NT2/D1 (cell line): ENCODE measurements around the gene DSC1.

Experiments
- DNase-seq: peaks from one replicate; pipeline ENCODE4 v3.0.0-alpha.2; 2011; ENCODE audit warnings: low read depth, low spot score
- H3K27me3 ChIP-seq: 2 replicates; pipeline ENCODE4 v1.6.0; 2011; ENCODE audit warnings: mild to moderate bottlenecking; ENCODE audit not compliant: insufficient read length, insufficient read depth
- H3K36me3 ChIP-seq: 2 replicates; pipeline ENCODE4 v1.6.1; 2011; ENCODE audit warnings: mild to moderate bottlenecking, low read length, mixed read lengths; ENCODE audit not compliant: insufficient read depth, insufficient read length
- H3K4me1 ChIP-seq: 2 replicates; pipeline ENCODE4 v1.5.1; 2011; ENCODE audit not compliant: insufficient read depth, insufficient read length
- H3K4me3 ChIP-seq: 2 replicates; pipeline ENCODE4 v1.5.1; 2011; ENCODE audit warnings: low read depth; ENCODE audit not compliant: insufficient read length
- H3K9ac ChIP-seq: 2 replicates; pipeline ENCODE4 v1.6.0; 2011; ENCODE audit warnings: low read depth; ENCODE audit not compliant: insufficient read length
- H3K9me3 ChIP-seq: 2 replicates; pipeline ENCODE4 v1.5.1; 2011; ENCODE audit warnings: mild to moderate bottlenecking, low read length; ENCODE audit not compliant: insufficient read depth
- SUZ12 ChIP-seq: IDR thresholded peaks from 2 replicates; pipeline ENCODE4 v1.6.1; 2011; ENCODE audit not compliant: insufficient read length, insufficient read depth; ENCODE audit errors: extremely low read depth
- YY1 ChIP-seq: IDR thresholded peaks from 2 replicates; pipeline ENCODE4 v1.6.1; 2011; ENCODE audit not compliant: insufficient read length, insufficient read depth
- ZNF274 ChIP-seq: IDR thresholded peaks from 2 replicates; pipeline ENCODE4 v1.6.1; 2011; ENCODE audit warnings: mild to moderate bottlenecking, low read depth, low read length

The DSC1 gene

GRCh38 chr18:31171144-31171839 lies 8.6 kb upstream of the DSC1 start:
- no peak overlapping the region for H3K4me3 ChIP-seq
- DNase-seq: no peak
- TF ChIP-seq SUZ12 (no peak), YY1 (no peak), ZNF274 (no peak)
- H3K36me3 ChIP-seq: no peaks in the 10 kb centered on the region
- no peak overlapping the region for H3K9ac ChIP-seq
- H3K9me3 ChIP-seq: no peaks in the 10 kb centered on the region
- no peaks in the 10 kb centered on the region for H3K4me1 ChIP-seq
- no peaks in the 10 kb centered on the region for H3K27me3 ChIP-seq

- H3K4me1 ChIP-seq: no peaks in the 10 kb centered on the region
- no peaks in the 10 kb centered on the region for H3K36me3 ChIP-seq
- no peak overlapping the region for H3K9ac ChIP-seq
- no peak for DNase-seq
- no peak overlapping the region for H3K4me3 ChIP-seq
- no peaks in the 10 kb centered on the region for H3K27me3 ChIP-seq
- TF ChIP-seq ZNF274: no peak
- no peak for TF ChIP-seq SUZ12
- no peak for TF ChIP-seq YY1
- no peaks in the 10 kb centered on the region for H3K9me3 ChIP-seq
These were observed 7.7 kb upstream of the DSC1 start for GRCh38 chr18:31170335-31170734.

- no peak for DNase-seq
These were observed 250 bp downstream of the DSC1 start for GRCh38 chr18:31162419-31162793.

GRCh38 chr18:31161757-31162418 lies 768 bp downstream of the DSC1 start:
- TF ChIP-seq YY1 (no peak), SUZ12 (no peak), ZNF274 (no peak)

More at GRCh38 chr18:31162419-31162793, 250 bp downstream of the DSC1 start:
- H3K27me3 ChIP-seq: no peaks in the 10 kb centered on the region
- H3K9me3 ChIP-seq: no peaks in the 10 kb centered on the region
- H3K36me3 ChIP-seq: no peaks in the 10 kb centered on the region
- no peak overlapping the region for H3K9ac ChIP-seq
- TF ChIP-seq ZNF274 (no peak), SUZ12 (no peak), YY1 (no peak)
- H3K4me3 ChIP-seq: no peak overlapping the region
- peaks cover 2% of the 10 kb centered on the region for H3K4me1 ChIP-seq

GRCh38 chr18:31156821-31157763 lies 5.6 kb downstream of the DSC1 start:
- no peak overlapping the region for H3K4me3 ChIP-seq
- no peak for DNase-seq
- peaks cover 2% of the 10 kb centered on the region for H3K4me1 ChIP-seq
- H3K36me3 ChIP-seq: no peaks in the 10 kb centered on the region
- H3K9ac ChIP-seq: no peak overlapping the region
- no peaks in the 10 kb centered on the region for H3K9me3 ChIP-seq
- H3K27me3 ChIP-seq: no peaks in the 10 kb centered on the region
- TF ChIP-seq ZNF274 (no peak), YY1 (no peak), SUZ12 (no peak)

More at GRCh38 chr18:31161757-31162418, 768 bp downstream of the DSC1 start:
- no peak overlapping the region for H3K9ac ChIP-seq
- H3K9me3 ChIP-seq: no peaks in the 10 kb centered on the region
- H3K4me3 ChIP-seq: no peak overlapping the region
- H3K36me3 ChIP-seq: no peaks in the 10 kb centered on the region
- H3K27me3 ChIP-seq: no peaks in the 10 kb centered on the region
- H3K4me1 ChIP-seq: peaks cover 4% of the 10 kb centered on the region
- no peak for DNase-seq

- no peak overlapping the region for H3K9ac ChIP-seq
- no peak overlapping the region for H3K4me3 ChIP-seq
- DNase-seq: no peak
- no peaks in the 10 kb centered on the region for H3K27me3 ChIP-seq
- TF ChIP-seq ZNF274: no peak
- no peak for TF ChIP-seq SUZ12
- TF ChIP-seq YY1: no peak
- no peaks in the 10 kb centered on the region for H3K9me3 ChIP-seq
- H3K4me1 ChIP-seq: peaks cover 2% of the 10 kb centered on the region
- no peaks in the 10 kb centered on the region for H3K36me3 ChIP-seq
These were observed 7.2 kb downstream of the DSC1 start for GRCh38 chr18:31155498-31155897.
